Esophagus squamous epithelium (tissue), 5 donors: ENCODE measurements around the gene ATR. TPM values are rescaled to one million over a fixed set of nuclear protein-coding genes. Genes with fewer than 3 reads are reported as not detected.

Experiments
- DNase-seq: peaks from one replicate; lab custom pipeline; 2025; lab: John Stamatoyannopoulos, UW
- H3K27ac ChIP-seq, 4 donors: fragments of 200-600 bp; sonication (generic); one replicate each; pipeline ENCODE4 v1.5.1; 2016 to 2019; ENCODE audit warnings: mild to moderate bottlenecking in 1 of 4
- H3K27me3 ChIP-seq, 4 donors: fragments of 200-600 bp; sonication (generic); 1 replicate in 3 of 4; 2 replicates in 1 of 4; pipeline versions ENCODE4 v1.5.1 to v1.6.0; 2017 to 2021; ENCODE audit warnings: antibody characterized with exemption in 1 of 4
- H3K36me3 ChIP-seq, 3 donors: fragments of 200-600 bp; sonication (generic); one replicate each; pipeline ENCODE4 v1.5.1; 2016 to 2019
- H3K4me1 ChIP-seq, 3 donors: fragments of 200-600 bp; sonication (generic); one replicate each; pipeline ENCODE4 v1.5.1; 2017 to 2019
- H3K4me3 ChIP-seq, 4 donors: fragments of 200-600 bp; sonication (generic); 1 replicate in 3 of 4; 2 replicates in 1 of 4; pipeline ENCODE4 v1.5.1; 2016 to 2019; ENCODE audit warnings: mild to moderate bottlenecking in 2 of 4, moderate library complexity in 1 of 4
- H3K9me3 ChIP-seq, 3 donors: fragments of 200-600 bp; sonication (generic); one replicate each; pipeline ENCODE4 v1.5.1; 2016 to 2019
- POLR2A ChIP-seq, 4 donors: fragments of 450-650 bp; IDR thresholded peaks; one replicate each; pipeline ENCODE4 v1.6.1; 2017; ENCODE audit warnings: antibody characterized with exemption in 4 of 4, mild to moderate bottlenecking in 4 of 4, moderate library complexity in 3 of 4
- WGBS, 2 donors: methylation state at CpG; one replicate each; pipeline ENCODE4 v1.1.5; 2018; 5-methylcytosine and 5-hydroxymethylcytosine counted together
- intact Hi-C: fragments of 100-400 bp; cut with DNase I; formaldehyde crosslinking; loops from one replicate; pipeline ENCODE4 v1.15.0; 2022
- total RNA-seq, 4 donors: library from RNA; depleted of rRNA; stranded (reverse); fragments of >200 nt; gene quantifications; one replicate each; pipeline ENCODE4 v1.1.0, GENCODE V29; 2016
- TF ChIP-seq, protein P1 (sequence below), 6 experiments: fragments of 450-650 bp in 4 of 6; fragments of 200-600 bp in 2 of 6; sonication (generic) in 2 of 6; IDR thresholded peaks; one replicate each; pipeline ENCODE4 v1.5.1; 2016 to 2019; ENCODE audit warnings: antibody characterized with exemption in 6 of 6, mild to moderate bottlenecking in 4 of 6, moderate library complexity in 4 of 6
- donor health status: DM: yes; HTN: yes; CAD: no.

The ATR gene
- total RNA-seq, 4 donors from 2014 or later = 18.3 to 28.4 (median 19.9) TPM

DNA sequence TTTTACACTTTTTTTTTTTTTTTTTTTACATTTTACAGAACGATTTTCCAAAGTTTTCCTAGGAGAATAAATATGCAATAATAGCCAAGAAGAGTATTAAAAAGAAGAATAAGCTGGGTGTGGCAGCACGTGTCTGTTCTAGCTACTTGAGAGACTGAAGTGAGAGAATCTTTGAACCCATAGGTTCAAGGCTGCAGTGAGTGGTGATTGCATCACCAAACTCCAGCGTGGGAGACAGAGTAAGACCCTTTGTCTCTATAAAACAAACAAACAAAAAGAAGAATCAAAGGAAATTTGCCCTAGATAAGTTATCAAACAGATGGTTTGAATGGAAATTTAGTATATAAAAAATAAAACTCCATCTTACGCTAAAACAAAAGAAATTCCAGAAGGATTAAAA, 144.0 kb downstream of the ATR start:
- no peak for DNase-seq
- Histone ChIP-seq H3K36me3 (peaks cover 3 to 41% (median 9%) of the 10 kb centered on the region in 3 donors), H3K9me3 (no peaks in the 10 kb centered on the region), H3K4me1 (peaks cover 0 to 25% (median under 1%) of the 10 kb centered on the region in 3 donors), H3K27me3 (no peaks in the 10 kb centered on the region), H3K4me3 (no peak overlapping the region), H3K27ac (no peak overlapping the region)
- TF ChIP-seq POLR2A (IDR thresholded peaks at IDR 0.05) = no peak
- TF ChIP-seq, protein P1, sequence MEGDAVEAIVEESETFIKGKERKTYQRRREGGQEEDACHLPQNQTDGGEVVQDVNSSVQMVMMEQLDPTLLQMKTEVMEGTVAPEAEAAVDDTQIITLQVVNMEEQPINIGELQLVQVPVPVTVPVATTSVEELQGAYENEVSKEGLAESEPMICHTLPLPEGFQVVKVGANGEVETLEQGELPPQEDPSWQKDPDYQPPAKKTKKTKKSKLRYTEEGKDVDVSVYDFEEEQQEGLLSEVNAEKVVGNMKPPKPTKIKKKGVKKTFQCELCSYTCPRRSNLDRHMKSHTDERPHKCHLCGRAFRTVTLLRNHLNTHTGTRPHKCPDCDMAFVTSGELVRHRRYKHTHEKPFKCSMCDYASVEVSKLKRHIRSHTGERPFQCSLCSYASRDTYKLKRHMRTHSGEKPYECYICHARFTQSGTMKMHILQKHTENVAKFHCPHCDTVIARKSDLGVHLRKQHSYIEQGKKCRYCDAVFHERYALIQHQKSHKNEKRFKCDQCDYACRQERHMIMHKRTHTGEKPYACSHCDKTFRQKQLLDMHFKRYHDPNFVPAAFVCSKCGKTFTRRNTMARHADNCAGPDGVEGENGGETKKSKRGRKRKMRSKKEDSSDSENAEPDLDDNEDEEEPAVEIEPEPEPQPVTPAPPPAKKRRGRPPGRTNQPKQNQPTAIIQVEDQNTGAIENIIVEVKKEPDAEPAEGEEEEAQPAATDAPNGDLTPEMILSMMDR (IDR thresholded peaks at IDR 0.05) = no peak
- 50 to 53% methylated on average over 4 of the region's 4 CpGs for WGBS, 2 donors
- intact Hi-C loops = no loop called here

DNA sequence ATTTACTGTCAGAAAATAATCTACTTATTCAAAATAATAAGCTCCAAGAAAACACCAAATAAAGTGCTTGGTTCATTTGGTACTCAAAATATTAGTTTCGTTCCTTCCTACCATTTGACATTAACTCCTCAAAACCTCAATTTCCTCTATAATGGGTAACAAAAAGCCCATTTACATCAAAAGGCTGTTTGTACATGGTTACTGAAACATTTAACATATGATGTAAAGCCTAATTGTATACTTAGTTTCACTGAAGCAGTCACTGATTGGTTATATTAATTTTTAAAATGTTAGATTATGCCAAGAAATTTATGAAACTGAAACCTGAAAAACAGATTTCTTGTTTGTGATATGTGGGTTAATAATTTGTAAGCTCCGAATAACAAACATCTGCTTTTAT, 145.4 kb downstream of the ATR start:
- WGBS, 2 donors = 73 to 77% methylated on average over 2 of the region's 2 CpGs
- TF ChIP-seq, protein P1 (IDR thresholded peaks at IDR 0.05) = no peak
- no peak for TF ChIP-seq POLR2A (IDR thresholded peaks at IDR 0.05)
- H3K4me1 ChIP-seq = peaks cover 0 to 11% (median 0%) of the 10 kb centered on the region in 3 donors
- no peaks in the 10 kb centered on the region for H3K27me3 ChIP-seq
- no peak overlapping the region for H3K27ac ChIP-seq
- DNase-seq = no peak
- H3K36me3 ChIP-seq = peaks cover 3 to 53% (median 9%) of the 10 kb centered on the region in 3 donors
- intact Hi-C loops = no loop called here
- no peak overlapping the region for H3K4me3 ChIP-seq
- no peaks in the 10 kb centered on the region for H3K9me3 ChIP-seq

DNA sequence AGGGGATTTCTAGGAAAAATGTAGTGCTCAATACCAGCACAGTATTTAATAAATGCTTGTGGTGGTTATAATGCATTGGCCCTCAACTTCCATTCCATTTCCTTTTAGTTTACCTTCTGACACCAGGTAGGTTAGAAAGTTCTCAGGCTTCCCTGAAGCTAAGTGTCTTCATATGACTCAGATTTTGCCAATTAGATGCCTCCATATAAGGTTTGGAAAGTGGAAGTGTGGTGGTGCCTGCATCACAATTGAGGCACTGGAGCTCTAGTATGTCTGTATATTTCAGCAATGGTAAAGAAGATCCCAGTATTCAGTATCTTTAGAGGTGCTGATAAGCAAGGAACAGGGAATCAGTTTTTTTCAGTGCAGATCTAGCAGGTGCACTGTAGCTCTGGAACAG, 149.0 kb downstream of the ATR start:
- Histone ChIP-seq H3K36me3 (peaks cover 3 to 63% (median 9%) of the 10 kb centered on the region in 3 donors), H3K9me3 (no peaks in the 10 kb centered on the region), H3K27ac (no peak overlapping the region), H3K27me3 (no peaks in the 10 kb centered on the region), H3K4me3 (no peak overlapping the region), H3K4me1 (no peaks in the 10 kb centered on the region)
- DNase-seq = no peak
- TF ChIP-seq POLR2A (IDR thresholded peaks at IDR 0.05) = no peak
- TF ChIP-seq, protein P1 (IDR thresholded peaks at IDR 0.05) = no peak
- intact Hi-C loops = no loop called here

DNA sequence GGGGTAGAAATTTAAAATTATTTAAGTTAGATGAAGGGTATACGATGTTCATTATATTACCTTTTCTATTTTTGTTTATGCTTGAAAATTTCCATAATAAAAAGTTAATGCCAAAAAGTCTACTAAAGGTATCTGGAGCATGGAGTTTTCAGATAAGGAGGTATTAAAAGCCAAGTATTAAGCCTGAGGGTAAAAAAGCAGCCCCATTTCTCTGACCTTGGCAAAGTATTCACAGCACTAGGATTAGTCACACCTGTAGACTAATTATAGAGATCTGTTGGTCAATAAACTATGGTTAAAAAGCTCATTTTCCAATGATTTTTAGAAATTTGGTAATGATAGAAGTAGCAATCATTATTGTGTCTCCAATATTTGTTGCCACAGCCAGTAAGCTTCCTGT, 153.8 kb downstream of the ATR start:
- intact Hi-C loops = no loop called here
- H3K9me3 ChIP-seq = no peaks in the 10 kb centered on the region
- no peak overlapping the region for H3K27ac ChIP-seq
- H3K4me3 ChIP-seq = no peak overlapping the region
- TF ChIP-seq, protein P1 (IDR thresholded peaks at IDR 0.05) = no peak
- no peak for TF ChIP-seq POLR2A (IDR thresholded peaks at IDR 0.05)
- peaks cover 0 to 84% (median 10%) of the 10 kb centered on the region in 3 donors for H3K36me3 ChIP-seq
- H3K27me3 ChIP-seq = no peaks in the 10 kb centered on the region
- no peak for DNase-seq
- 89 to 100% methylated on average over 1 of the region's 1 CpG for WGBS, 2 donors
- no peaks in the 10 kb centered on the region for H3K4me1 ChIP-seq

DNA sequence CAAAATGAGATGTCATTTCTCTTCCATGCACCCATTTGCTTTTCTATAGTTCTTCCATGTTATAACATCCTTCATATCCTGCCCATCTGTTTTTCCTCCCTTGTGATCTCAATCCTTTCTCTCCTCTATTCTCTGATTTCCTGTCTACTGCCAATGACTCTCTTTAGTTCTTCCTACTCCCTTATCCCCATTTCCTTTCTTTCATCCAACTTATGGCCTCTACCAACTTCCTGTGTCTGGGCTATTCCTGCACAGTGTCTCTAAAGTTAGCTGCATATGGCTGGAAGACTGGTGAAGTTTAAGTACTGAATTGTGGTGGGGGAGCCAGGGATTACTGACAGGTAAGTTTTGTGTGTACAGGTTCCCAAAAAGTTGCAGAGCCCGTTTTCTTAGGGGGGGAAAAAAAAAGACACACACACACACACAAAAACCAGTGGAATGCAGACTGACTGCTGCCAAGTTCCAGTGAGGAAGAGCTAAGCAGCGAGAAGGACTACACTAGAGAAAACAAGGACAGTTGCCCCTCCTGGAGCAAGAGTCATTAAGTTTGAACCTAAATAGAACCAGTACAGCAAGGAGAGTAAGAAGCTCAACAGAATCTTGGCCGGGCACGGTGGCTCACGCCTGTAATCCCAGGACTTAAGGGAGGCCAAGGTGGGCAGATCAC, 159.5 kb downstream of the ATR start:
- no peaks in the 10 kb centered on the region for H3K9me3 ChIP-seq
- no peaks in the 10 kb centered on the region for H3K4me1 ChIP-seq
- no peak overlapping the region for H3K4me3 ChIP-seq
- DNase-seq = no peak
- 79 to 84% methylated on average over 5 of the region's 5 CpGs for WGBS, 2 donors
- intact Hi-C loops = no loop called here
- TF ChIP-seq, protein P1 (IDR thresholded peaks at IDR 0.05) = no peak
- no peak for TF ChIP-seq POLR2A (IDR thresholded peaks at IDR 0.05)
- H3K27ac ChIP-seq = no peak overlapping the region
- no peaks in the 10 kb centered on the region for H3K27me3 ChIP-seq
- H3K36me3 ChIP-seq = peaks cover 0 to 100% (median 19%) of the 10 kb centered on the region in 3 donors
